CD14-positive monocyte (primary cell): Measurements from ENCODE around the gene STUB1. TPM values are rescaled to one million over a fixed set of nuclear protein-coding genes. Genes with fewer than 3 reads are reported as not detected.

ENCODE experiments used
- DNase-seq, 3 donors: peaks; one replicate each; pipeline ENCODE4 v3.0.0-alpha.2; 2011 to 2022
- H2AFZ ChIP-seq: 2 replicates; pipeline ENCODE4 v1.6.0; 2012; ENCODE audit warnings: mild to moderate bottlenecking, low read depth, low read length, inconsistent platforms; ENCODE audit not compliant: insufficient read depth, poor library complexity, severe bottlenecking
- H3K27ac ChIP-seq, 2 donors: 1 replicate in 1 of 2; 2 replicates in 1 of 2; pipeline ENCODE4 v1.5.1; 2012 to 2013; ENCODE audit warnings: low read length in 2 of 2, control low read depth in 1 of 2, inconsistent platforms in 1 of 2, low read depth in 1 of 2, mild to moderate bottlenecking in 1 of 2
- H3K27me3 ChIP-seq, 2 donors: one replicate each; pipeline versions ENCODE4 v1.6.0 to v1.6.1; 2011 to 2013; ENCODE audit warnings: low read length in 2 of 2; ENCODE audit not compliant: control insufficient read depth in 2 of 2, insufficient read depth in 2 of 2
- H3K36me3 ChIP-seq, 2 donors: replicated peaks in 1 of 2; 1 replicate in 1 of 2; 2 replicates in 1 of 2; pipeline versions ENCODE4 v1.5.1 to v1.6.1; 2012 to 2013; ENCODE audit warnings: low read length in 2 of 2, control low read depth in 1 of 2, inconsistent platforms in 1 of 2, mild to moderate bottlenecking in 1 of 2; ENCODE audit not compliant: insufficient read depth in 2 of 2, control insufficient read depth in 1 of 2
- H3K4me1 ChIP-seq, 2 donors: 1 replicate in 1 of 2; 2 replicates in 1 of 2; pipeline versions ENCODE4 v1.5.1 to v1.6.1; 2012 to 2013; ENCODE audit warnings: low read length in 2 of 2, control low read depth in 1 of 2, inconsistent platforms in 1 of 2, mild to moderate bottlenecking in 1 of 2, moderate library complexity in 1 of 2; ENCODE audit not compliant: insufficient read depth in 2 of 2, control insufficient read depth in 1 of 2
- H3K4me2 ChIP-seq: replicated peaks from 2 replicates; pipeline ENCODE3; 2012; ENCODE audit warnings: low read length, moderate library complexity, mild to moderate bottlenecking; ENCODE audit not compliant: poor library complexity, severe bottlenecking; ENCODE audit errors: extremely low read depth
- H3K4me3 ChIP-seq, 3 experiments: fragments of 200-600 bp in 1 of 3; sonication (generic) in 1 of 3; replicated peaks in 1 of 3; 1 replicate in 2 of 3; 2 replicates in 1 of 3; pipeline ENCODE4 v1.5.1; 2011 to 2013; ENCODE audit warnings: low read length in 3 of 3, mild to moderate bottlenecking in 3 of 3, control low read depth in 2 of 3, low read depth in 2 of 3, inconsistent platforms in 1 of 3, moderate library complexity in 1 of 3
- H3K79me2 ChIP-seq: 2 replicates; pipeline ENCODE4 v1.6.0; 2012; ENCODE audit warnings: mild to moderate bottlenecking, control low read depth, inconsistent platforms, low read length, moderate library complexity; ENCODE audit not compliant: insufficient read depth
- H3K9ac ChIP-seq: 2 replicates; pipeline ENCODE4 v1.6.0; 2017; ENCODE audit warnings: low read length, mild to moderate bottlenecking; ENCODE audit not compliant: insufficient read depth, poor library complexity, severe bottlenecking
- H3K9me3 ChIP-seq, 2 donors: replicated peaks in 1 of 2; 1 replicate in 1 of 2; 2 replicates in 1 of 2; pipeline versions ENCODE4 v1.5.1 to v1.6.1; 2012 to 2013; ENCODE audit warnings: low read length in 2 of 2, control low read depth in 1 of 2; ENCODE audit not compliant: control insufficient read depth in 1 of 2, insufficient read depth in 1 of 2
- H4K20me1 ChIP-seq: 2 replicates; pipeline ENCODE4 v1.6.0; 2012; ENCODE audit warnings: mild to moderate bottlenecking, low read length, control low read depth, moderate library complexity; ENCODE audit not compliant: insufficient read depth
- H3K27ac Mint-ChIP-seq, 7 donors: one replicate each; pipeline ENCODE4 v1.8.0; 2020; ENCODE audit warnings: mild to moderate bottlenecking in 7 of 7, mixed read lengths in 7 of 7, moderate library complexity in 6 of 7, inconsistent platforms in 2 of 7
- H3K27me3 Mint-ChIP-seq, 3 donors: one replicate each; pipeline ENCODE4 v1.8.0; 2021 to 2022; ENCODE audit warnings: low read depth in 3 of 3, mild to moderate bottlenecking in 3 of 3, mixed read lengths in 3 of 3, moderate library complexity in 3 of 3, inconsistent platforms in 1 of 3
- H3K36me3 Mint-ChIP-seq, 2 donors: one replicate each; pipeline ENCODE4 v1.8.0; 2020; ENCODE audit warnings: mixed read lengths in 2 of 2, inconsistent platforms in 1 of 2, mild to moderate bottlenecking in 1 of 2
- H3K4me1 Mint-ChIP-seq: one replicate; pipeline ENCODE4 v1.8.0; 2020; ENCODE audit warnings: mild to moderate bottlenecking, mixed read lengths
- H3K4me3 Mint-ChIP-seq, 2 donors: one replicate each; pipeline ENCODE4 v1.8.0; 2020; ENCODE audit warnings: mild to moderate bottlenecking in 2 of 2, mixed read lengths in 2 of 2, moderate library complexity in 1 of 2
- H3K9me3 Mint-ChIP-seq, 7 donors: one replicate each; pipeline ENCODE4 v1.8.0; 2020 to 2022; ENCODE audit warnings: mixed read lengths in 7 of 7, mild to moderate bottlenecking in 6 of 7, moderate library complexity in 6 of 7, inconsistent platforms in 2 of 7
- CTCF ChIP-seq: fragments of 200-600 bp; IDR thresholded peaks from one replicate; pipeline ENCODE4 v1.8.0; 2022; ENCODE audit warnings: antibody characterized with exemption, mild to moderate bottlenecking
- WGBS: methylation state at CpG from one replicate; pipeline ENCODE4 v1.1.5; 2013; ENCODE audit warnings: missing lambda C conversion rate; ENCODE audit not compliant: insufficient coverage; 5-methylcytosine and 5-hydroxymethylcytosine counted together
- intact Hi-C, 2 donors: fragments of 100-400 bp; cut with micrococcal nuclease; formaldehyde crosslinking; loops; one replicate each; pipeline versions ENCODE4 v1.15.0 to v1.15.1; 2023
- polyA plus RNA-seq, 3 donors: library from polyadenylated mRNA; depleted of rRNA in 1 of 3; unstranded in 2 of 3; stranded (reverse) in 1 of 3; fragments of 300-500 nt in 2 of 3; fragments of >200 nt in 1 of 3; fragmentation: Illumina TruSeq in 2 of 3; gene quantifications; 1 replicate in 2 of 3; 2 replicates in 1 of 3; pipeline ENCODE4 v1.2.3, GENCODE V29; 2012 to 2021

Gene STUB1
- polyA plus RNA-seq, 3 donors, result 83.3 to 108 (median 106) TPM

GRCh38 chr16:716768-717325, 36.6 kb downstream of the STUB1 start:
- Histone ChIP-seq H3K27me3 (peaks cover 11 to 68% of the 10 kb centered on the region in 2 donors), H4K20me1 (peaks cover 5% of the 10 kb centered on the region), H3K4me3 (no peak overlapping the region), H3K9me3 (peaks cover 4 to 9% of the 10 kb centered on the region in 2 donors), H3K36me3 (no peaks in the 10 kb centered on the region), H3K27ac (no peak overlapping the region), H3K9ac (no peak overlapping the region), H3K79me2 (no peaks in the 10 kb centered on the region), H2AFZ (no peak overlapping the region), H3K4me2 (no peak overlapping the region), H3K4me1 (peaks cover 28 to 44% of the 10 kb centered on the region in 2 donors)
- no peak for DNase-seq
- Mint-ChIP-seq H3K9me3 (peaks cover 0 to 7% (median 0%) of the 10 kb centered on the region in 7 donors), H3K36me3 (peaks cover 0 to 3% of the 10 kb centered on the region in 2 donors), H3K27ac (no peak overlapping the region), H3K27me3 (peaks cover 47 to 73% (median 56%) of the 10 kb centered on the region in 3 donors), H3K4me1 (peaks cover 17% of the 10 kb centered on the region), H3K4me3 (peak overlapping the region; percentile 64 to 83)
- TF ChIP-seq CTCF, result no peak
- WGBS, result 95% methylated on average over 29 of the region's 29 CpGs
- intact Hi-C loops, result no loop called here

DNA sequence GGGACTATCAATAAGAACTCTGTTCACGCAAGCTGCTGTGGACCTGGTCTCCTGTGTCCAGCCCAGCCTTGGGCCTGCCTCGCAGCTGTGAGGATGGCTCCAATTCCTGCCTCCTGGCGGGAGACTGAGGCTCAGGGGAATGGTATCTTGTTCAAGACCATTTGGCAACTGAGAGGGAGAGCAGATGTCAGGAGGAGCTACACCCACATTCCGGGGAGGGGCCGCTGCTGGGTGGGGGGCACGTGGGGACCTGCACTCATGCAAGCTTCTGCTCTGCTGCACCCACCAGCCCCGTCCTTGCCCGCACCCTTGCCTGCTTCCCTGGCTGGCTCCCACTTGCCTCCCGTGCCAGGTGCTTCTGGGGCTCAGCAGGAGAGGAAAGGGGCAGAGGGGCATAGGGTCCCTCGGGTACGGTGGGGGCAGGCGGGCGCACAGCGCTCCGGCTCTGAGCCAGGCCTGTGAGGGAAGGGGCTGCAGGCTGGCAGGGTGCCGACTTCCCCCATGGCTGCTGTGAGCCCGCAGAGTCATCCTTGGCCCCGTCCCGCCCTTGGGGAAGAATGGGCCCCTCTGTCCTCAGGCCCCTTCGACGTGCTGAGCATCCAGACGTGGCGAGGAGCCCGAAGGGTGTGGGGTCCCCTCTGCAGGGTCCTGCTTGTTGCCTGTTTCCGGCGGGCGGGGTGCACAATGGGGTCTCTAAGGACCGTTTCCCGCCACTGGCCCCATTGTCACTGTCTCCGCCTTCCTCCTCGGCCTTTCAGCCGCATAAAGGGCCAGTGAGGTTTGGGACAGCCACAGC, 37.4 kb downstream of the STUB1 start:
- Mint-ChIP-seq H3K27ac (no peak overlapping the region), H3K4me1 (peaks cover 19% of the 10 kb centered on the region), H3K36me3 (peaks cover 2 to 3% of the 10 kb centered on the region in 2 donors), H3K4me3 (peak overlapping the region in 1 of 2 donors; percentile 35), H3K27me3 (peaks cover 47 to 69% (median 52%) of the 10 kb centered on the region in 3 donors), H3K9me3 (peaks cover 0 to 7% (median 0%) of the 10 kb centered on the region in 7 donors)
- Histone ChIP-seq H3K9me3 (peaks cover 4 to 9% of the 10 kb centered on the region in 2 donors), H3K4me3 (no peak overlapping the region), H3K4me2 (no peak overlapping the region), H3K79me2 (no peaks in the 10 kb centered on the region), H3K9ac (no peak overlapping the region), H3K4me1 (peaks cover 32 to 48% of the 10 kb centered on the region in 2 donors), H4K20me1 (peaks cover 13% of the 10 kb centered on the region), H2AFZ (no peak overlapping the region), H3K27me3 (peaks cover 11 to 62% of the 10 kb centered on the region in 2 donors), H3K27ac (no peak overlapping the region), H3K36me3 (no peaks in the 10 kb centered on the region)
- no peak for DNase-seq
- intact Hi-C loops, result no loop called here
- 78% methylated on average over 28 of the region's 32 CpGs for WGBS
- TF ChIP-seq CTCF, result no peak
